ENCODE data around the gene EVL.

- TF ChIP-seq CTCF (conservative IDR thresholded peaks at IDR 0.05 in 1 of 2, IDR thresholded peaks at IDR 0.05 in 1 of 2; ENCODE audit: low read depth in 1 of 2, low read length in 2 of 2) (no peak), EZH2 (IDR thresholded peaks at IDR 0.05; ENCODE audit: low read length, missing control alignments) (no peak)
These were observed 65.3 kb downstream of the EVL start for GRCh38 chr14:100130521-100130920.

Measured in fibroblast of lung (primary cell).